Hypothalamus (tissue), 51 donors: ENCODE measurements around the gene DMAC1.

Experiments
- DNase-seq, 51 donors: peaks; one replicate each; lab custom pipeline; 2025; lab: John Stamatoyannopoulos, UW

DMAC1 gene, protein sequence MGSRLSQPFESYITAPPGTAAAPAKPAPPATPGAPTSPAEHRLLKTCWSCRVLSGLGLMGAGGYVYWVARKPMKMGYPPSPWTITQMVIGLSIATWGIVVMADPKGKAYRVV

GRCh38 chr9:7799234-7799943 lies at the start of gene DMAC1:
TSS of gene DMAC1 (minus strand) at chr9:7799778. CDS start at chr9:7799734, 44 bp downstream.
- DNase-seq, result peak in 49 of 51 donors; percentile 22 to 86 (median 67)

GRCh38 chr9:7849362-7849761 lies 49.8 kb upstream of the DMAC1 start:
- DNase-seq, result no peak

- no peak for DNase-seq
Measured at GRCh38 chr9:7848498-7848897, 48.9 kb upstream of the DMAC1 start.

DNA sequence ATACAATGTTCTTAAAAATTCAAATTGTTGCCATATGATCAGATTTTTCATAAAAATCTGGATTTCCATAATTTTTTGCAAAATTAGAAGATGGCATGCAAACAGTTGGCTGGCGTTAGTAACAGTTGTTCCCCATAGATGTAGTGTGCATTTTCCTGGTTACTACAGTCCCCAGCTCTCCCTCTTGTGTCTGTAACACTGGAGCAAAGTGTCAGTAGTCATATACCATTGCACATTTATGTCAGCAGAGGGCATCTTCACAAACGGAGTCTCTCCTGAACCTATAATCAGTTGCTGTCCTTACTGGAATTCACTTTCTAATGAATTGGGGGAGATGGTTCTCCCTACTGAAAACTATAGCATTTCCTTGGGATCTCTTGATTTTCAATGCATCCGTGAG lies 44.7 kb upstream of the DMAC1 start:
- DNase-seq, result peak in 6 of 51 donors; percentile 1 to 53 (median 12)

DNA sequence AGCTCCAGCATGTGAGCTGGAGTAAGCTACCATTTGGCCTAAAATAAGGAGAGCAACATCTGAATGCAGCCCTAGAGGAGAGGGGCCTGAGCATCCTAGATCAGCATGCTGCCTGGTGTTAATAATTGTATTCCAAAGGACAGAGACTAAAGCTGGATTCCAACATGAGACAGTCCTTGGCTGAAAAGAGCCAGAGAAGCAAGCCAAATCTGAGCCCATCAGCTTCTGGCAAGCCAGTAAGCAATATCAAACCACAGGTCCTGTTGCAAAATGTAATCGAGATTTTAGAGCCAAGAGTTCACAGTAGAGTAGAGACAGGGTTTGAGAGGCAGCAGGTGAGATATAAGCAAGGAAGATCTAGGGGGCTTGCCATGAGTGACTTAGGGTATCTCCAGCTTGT lies 42.3 kb upstream of the DMAC1 start:
- no peak for DNase-seq

GRCh38 chr9:7834531-7834930 lies 35.0 kb upstream of the DMAC1 start:
- DNase-seq, result no peak

GRCh38 chr9:7828334-7828733 lies 28.8 kb upstream of the DMAC1 start:
- DNase-seq, result no peak

- DNase-seq, result no peak
Measured at GRCh38 chr9:7827792-7828191, 28.2 kb upstream of the DMAC1 start.

DNA sequence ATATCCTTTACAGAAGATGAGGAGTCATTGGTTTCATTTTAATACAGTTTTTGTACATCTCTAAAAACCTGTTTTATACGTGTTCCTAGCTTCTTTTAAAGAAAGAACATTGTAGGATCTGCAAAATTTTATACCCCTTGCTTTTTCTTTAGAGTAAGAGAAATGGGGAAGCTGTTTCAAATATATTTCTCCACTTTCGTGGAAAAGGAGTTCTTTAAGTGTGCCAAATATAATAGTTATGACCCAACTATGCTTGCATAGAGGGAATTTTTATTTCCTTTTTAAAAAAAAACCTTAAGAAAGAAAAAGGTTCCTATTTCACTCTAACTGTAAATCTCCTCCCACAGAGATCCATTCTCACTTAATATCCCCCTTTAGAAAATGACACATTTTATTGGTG lies 27.5 kb upstream of the DMAC1 start:
- no peak for DNase-seq

DNA sequence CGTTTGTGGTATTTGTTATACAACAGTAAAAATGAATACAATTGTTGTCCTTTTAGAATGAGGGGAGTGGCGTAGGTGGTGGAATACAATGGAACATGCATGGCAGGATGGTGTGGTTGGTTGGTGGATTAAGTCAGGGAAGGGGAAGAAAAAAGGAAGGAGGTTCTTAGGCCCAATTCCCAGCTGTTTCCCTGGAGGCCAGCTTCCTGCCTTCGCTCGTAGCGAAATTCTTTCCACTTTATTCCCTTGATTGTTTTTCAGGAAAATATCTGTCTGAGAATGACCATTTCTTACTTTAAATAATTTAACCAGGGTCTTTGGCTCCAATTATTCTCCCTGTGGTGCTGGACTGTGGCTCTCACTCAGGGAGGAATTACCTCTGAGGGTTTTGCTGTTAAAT lies 24.1 kb upstream of the DMAC1 start:
- no peak for DNase-seq

- no peak for DNase-seq
Measured at GRCh38 chr9:7819984-7820383, 20.4 kb upstream of the DMAC1 start.

DNA sequence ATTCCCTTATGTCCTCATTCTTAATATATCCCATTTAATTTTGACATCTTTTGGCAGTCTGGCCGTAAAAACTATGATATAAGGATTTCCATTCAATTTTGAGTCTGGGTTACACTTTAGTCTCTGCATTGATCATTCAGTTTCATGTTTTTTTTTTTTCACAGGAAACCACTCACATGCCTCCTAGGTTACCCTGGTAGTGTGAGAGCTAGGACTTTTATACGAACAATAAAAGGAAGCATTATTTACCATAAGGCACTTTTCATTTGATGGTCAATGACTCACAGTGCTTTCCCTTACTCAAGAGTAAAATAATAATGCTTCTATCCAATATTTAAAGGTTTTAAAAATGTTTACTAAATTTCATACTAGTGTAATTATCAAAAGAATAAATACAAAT lies 16.4 kb upstream of the DMAC1 start:
- no peak for DNase-seq

DNA sequence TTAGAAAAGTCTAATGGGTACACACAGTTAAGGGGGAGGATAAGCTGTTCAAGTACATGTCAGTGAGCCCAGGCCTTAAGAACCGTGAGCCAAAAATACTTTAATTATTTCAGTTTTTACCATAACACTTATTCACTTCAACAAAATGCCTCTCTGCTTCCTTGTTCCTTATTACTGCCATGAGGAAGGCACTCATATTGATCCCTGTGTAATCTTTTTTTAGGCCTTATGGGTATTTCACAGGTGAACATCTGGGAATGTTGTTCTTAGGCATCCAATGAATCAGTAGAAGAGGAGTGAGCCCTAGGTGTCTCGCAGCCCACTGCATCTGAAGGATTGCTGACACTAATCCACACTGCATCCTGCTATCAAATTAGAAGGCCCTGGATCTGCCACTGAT lies 13.5 kb upstream of the DMAC1 start:
- DNase-seq, result no peak

DNA sequence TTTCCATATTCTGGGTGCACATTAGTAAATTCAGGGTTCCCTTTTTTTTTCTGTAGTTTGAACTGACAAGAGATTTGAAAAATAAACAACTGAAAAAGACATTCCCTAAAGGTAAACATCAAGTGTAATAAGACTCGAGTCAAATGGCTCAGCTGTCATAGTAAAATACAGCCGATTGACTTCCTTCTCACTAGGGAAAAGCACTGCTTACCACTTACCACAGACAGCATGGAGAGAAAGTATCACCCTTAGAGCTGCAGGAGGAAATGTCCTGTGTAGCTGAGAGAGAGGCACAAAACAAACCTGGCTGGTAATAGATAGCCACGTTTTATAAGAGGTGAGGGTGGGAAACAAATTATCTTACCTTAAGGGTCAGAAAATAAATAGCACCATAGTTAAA lies 12.1 kb upstream of the DMAC1 start:
- DNase-seq, result no peak

GRCh38 chr9:7802666-7803065 lies 3.1 kb upstream of the DMAC1 start:
- DNase-seq, result no peak

DNA sequence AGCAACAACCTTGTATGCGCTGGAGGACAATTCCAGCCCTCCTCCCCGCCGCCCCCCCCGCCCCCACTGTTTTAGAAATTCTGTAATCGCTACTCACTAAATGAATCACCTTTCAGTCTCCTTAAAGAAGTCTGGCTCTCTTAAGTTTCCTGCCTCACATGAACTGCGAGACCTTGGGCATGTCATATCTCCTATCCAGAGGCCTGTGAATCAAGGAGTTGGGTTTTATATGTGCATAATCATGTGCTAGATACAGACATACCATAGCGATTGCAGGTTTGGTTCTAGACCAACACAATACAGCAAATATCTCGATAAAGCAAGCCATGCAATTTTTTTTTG lies 337 bp upstream of the DMAC1 start:
- DNase-seq, result no peak

DNA sequence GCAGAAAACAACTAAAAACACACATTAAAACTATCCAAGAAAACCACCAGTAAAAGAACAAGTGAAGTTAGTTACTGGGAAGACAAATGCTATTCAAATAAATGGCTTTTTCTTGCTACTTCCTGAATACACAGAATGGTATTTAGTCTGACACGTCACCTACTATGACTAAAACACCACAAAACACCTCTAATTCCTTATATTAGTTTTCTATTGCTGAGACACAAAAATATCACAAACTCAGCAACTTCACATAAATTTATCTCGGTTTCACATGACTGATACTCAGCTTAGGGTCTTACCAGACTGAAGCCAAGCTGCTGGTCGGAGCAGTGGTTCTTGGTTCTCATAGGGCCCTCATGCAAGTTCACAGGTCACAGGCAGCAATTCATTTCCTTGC lies 5.4 kb downstream of the DMAC1 start:
- no peak for DNase-seq

DNA sequence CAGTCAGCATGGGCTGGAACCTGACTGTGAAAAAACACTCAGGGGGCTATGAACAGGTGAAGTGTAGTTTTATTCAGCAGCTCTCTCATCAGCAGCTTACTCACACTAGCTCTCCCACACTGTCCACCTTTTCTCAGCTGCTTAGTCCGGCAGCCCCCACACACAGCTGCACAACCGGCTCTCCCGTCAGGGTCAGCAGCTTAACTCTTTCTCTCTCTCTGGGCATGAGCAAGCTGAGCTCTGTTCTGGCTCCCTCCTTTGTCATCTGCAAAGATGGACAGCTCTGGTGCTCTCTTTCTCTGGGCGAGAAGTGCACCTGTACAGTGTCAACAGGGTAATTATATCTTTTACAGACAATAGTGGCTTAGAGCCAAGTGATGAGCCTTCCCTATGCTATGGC lies 8.2 kb downstream of the DMAC1 start:
- DNase-seq, result no peak

DNA sequence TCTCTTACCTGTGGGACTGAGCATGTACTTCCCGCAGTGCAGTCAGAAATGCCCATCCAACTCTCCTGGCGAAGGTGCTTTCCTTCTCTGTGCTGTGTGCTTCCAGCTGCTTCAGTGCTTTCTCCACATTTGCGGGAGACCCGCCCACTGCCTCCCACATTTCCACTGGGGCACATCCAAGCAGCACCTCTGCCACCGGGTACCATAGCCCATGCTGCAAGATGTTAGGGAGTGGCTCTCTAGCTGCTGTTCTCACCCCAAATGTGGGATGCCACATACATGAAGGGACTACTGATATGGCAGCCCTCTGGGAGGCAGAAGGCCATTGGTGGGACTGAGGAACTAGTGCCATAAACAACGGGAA lies 8.8 kb downstream of the DMAC1 start:
- DNase-seq, result no peak

- DNase-seq, result no peak
Measured at GRCh38 chr9:7790022-7790818, 9.4 kb downstream of the DMAC1 start.

GRCh38 chr9:7788772-7789171 lies 10.8 kb downstream of the DMAC1 start:
- DNase-seq, result peak in 15 of 51 donors; percentile 3 to 53 (median 12)

DNA sequence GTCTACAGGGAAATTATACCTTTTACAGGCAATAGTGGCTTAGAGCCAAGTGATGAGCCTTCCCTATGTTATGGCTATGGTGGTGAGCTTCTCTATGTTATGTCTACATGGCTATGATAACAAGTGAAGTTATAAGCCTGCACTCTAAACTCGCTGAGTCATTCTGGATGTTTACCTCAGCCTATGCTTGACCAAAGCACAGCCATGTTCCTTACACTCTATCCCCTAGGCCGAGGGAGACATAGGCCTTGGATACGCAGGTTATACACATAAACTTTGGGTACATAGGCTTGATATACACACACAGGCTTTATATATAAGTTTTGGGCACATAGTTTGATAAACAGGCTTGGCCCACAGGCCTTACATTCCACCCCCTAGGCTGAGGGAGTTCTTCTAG lies 13.8 kb downstream of the DMAC1 start:
- DNase-seq, result no peak
